Gastroesophageal sphincter (tissue), 3 donors: Measurements from ENCODE around the gene VCL.

Experiments used
- EP300 ChIP-seq: sonication (generic); formaldehyde crosslinking; IDR thresholded peaks from one replicate; pipeline ENCODE4 v1.6.1; 2017; ENCODE audit warnings: antibody characterized with exemption, mild to moderate bottlenecking
- POLR2AphosphoS5 ChIP-seq: sonication (generic); formaldehyde crosslinking; IDR thresholded peaks from one replicate; pipeline ENCODE4 v1.6.1; 2017; ENCODE audit warnings: antibody characterized with exemption
- TF ChIP-seq, protein P1 (sequence below), 4 experiments: fragments of 200-600 bp in 2 of 4; fragments of 450-650 bp in 2 of 4; sonication (generic) in 1 of 4; IDR thresholded peaks; one replicate each; pipeline ENCODE4 v1.5.1; 2017 to 2019; ENCODE audit warnings: antibody characterized with exemption in 4 of 4, mild to moderate bottlenecking in 2 of 4, moderate library complexity in 2 of 4

DNA sequence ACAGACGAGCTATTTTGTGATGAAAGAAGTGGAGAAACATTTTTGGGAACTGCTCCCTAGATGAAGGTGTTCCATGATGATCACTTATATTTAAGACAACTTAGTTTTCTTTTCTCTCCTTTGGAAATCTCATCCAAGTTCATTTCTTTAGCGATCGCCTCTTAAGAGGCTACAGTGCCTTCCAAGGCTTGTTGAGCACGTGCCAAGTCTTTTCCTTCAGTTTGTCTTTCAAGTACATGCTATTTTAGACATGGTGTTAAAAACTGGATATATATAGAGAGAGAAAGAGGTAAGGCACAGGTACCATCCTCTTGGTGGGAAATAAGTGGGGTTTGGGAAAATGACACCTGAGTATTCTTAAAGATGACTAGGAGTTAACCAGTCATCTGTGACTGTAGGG, 155.8 kb downstream of the VCL start:
- TF ChIP-seq, protein P1, sequence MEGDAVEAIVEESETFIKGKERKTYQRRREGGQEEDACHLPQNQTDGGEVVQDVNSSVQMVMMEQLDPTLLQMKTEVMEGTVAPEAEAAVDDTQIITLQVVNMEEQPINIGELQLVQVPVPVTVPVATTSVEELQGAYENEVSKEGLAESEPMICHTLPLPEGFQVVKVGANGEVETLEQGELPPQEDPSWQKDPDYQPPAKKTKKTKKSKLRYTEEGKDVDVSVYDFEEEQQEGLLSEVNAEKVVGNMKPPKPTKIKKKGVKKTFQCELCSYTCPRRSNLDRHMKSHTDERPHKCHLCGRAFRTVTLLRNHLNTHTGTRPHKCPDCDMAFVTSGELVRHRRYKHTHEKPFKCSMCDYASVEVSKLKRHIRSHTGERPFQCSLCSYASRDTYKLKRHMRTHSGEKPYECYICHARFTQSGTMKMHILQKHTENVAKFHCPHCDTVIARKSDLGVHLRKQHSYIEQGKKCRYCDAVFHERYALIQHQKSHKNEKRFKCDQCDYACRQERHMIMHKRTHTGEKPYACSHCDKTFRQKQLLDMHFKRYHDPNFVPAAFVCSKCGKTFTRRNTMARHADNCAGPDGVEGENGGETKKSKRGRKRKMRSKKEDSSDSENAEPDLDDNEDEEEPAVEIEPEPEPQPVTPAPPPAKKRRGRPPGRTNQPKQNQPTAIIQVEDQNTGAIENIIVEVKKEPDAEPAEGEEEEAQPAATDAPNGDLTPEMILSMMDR (IDR thresholded peaks at IDR 0.05), result no peak
- TF ChIP-seq POLR2AphosphoS5 (no peak), EP300 (no peak)
